ENCODE measurements around the gene YTHDF1.

YTHDF1 gene

GRCh38 chr20:63174309-63175037, 41.5 kb downstream of the YTHDF1 start:
- no peak for DNase-seq (ENCODE audit: low read depth in 4 of 4, low spot score in 1 of 4)

- DNase-seq (ENCODE audit: low read depth in 4 of 4, low spot score in 1 of 4) = no peak
Observed at GRCh38 chr20:63173552-63174191, 42.3 kb downstream of the YTHDF1 start.

- DNase-seq (ENCODE audit: low read depth in 4 of 4, low spot score in 1 of 4) = no peak
Observed at GRCh38 chr20:63172726-63173125, 43.2 kb downstream of the YTHDF1 start.

- no peak for DNase-seq (ENCODE audit: low read depth in 4 of 4, low spot score in 1 of 4)
Observed at GRCh38 chr20:63171991-63172390, 43.9 kb downstream of the YTHDF1 start.

- DNase-seq (ENCODE audit: low read depth in 4 of 4, low spot score in 1 of 4) = no peak
Observed at GRCh38 chr20:63169681-63170080, 46.2 kb downstream of the YTHDF1 start.

GRCh38 chr20:63168861-63169260, 47.1 kb downstream of the YTHDF1 start:
- DNase-seq (ENCODE audit: low read depth in 4 of 4, low spot score in 1 of 4) = no peak

- no peak for DNase-seq (ENCODE audit: low read depth in 4 of 4, low spot score in 1 of 4)
Observed at GRCh38 chr20:63167918-63168520, 47.9 kb downstream of the YTHDF1 start.

- DNase-seq (ENCODE audit: low read depth in 4 of 4, low spot score in 1 of 4) = no peak
Observed at GRCh38 chr20:63167026-63167917, 48.7 kb downstream of the YTHDF1 start.

GRCh38 chr20:63166193-63167020, 49.5 kb downstream of the YTHDF1 start:
- no peak for DNase-seq (ENCODE audit: low read depth in 4 of 4, low spot score in 1 of 4)

GRCh38 chr20:63165356-63166192, 50.4 kb downstream of the YTHDF1 start:
- DNase-seq (ENCODE audit: low read depth in 4 of 4, low spot score in 1 of 4) = no peak

- DNase-seq (ENCODE audit: low read depth in 4 of 4, low spot score in 1 of 4) = no peak
Observed at GRCh38 chr20:63164484-63165355, 51.2 kb downstream of the YTHDF1 start.

GRCh38 chr20:63163596-63164483, 52.1 kb downstream of the YTHDF1 start:
- DNase-seq (ENCODE audit: low read depth in 4 of 4, low spot score in 1 of 4) = no peak

GRCh38 chr20:63163171-63163570, 52.8 kb downstream of the YTHDF1 start:
- DNase-seq (ENCODE audit: low read depth in 4 of 4, low spot score in 1 of 4) = no peak

- no peak for DNase-seq (ENCODE audit: low read depth in 4 of 4, low spot score in 1 of 4)
Observed at GRCh38 chr20:63162206-63162795, 53.6 kb downstream of the YTHDF1 start.

GRCh38 chr20:63161176-63161651, 54.7 kb downstream of the YTHDF1 start:
- no peak for DNase-seq (ENCODE audit: low read depth in 4 of 4, low spot score in 1 of 4)

- no peak for DNase-seq (ENCODE audit: low read depth in 4 of 4, low spot score in 1 of 4)
Observed at GRCh38 chr20:63160641-63161175, 55.2 kb downstream of the YTHDF1 start.

Data from stimulated activated CD4-positive, alpha-beta T cell treated with anti-CD3 and anti-CD28 coated beads, Interleukin-1b, Interleukin-23, amount 100 ng/mL, for 24 hours (primary cell).